GM18909 (cell line): Measurements from ENCODE around the gene ABHD12B.

Experiments used
- ATAC-seq: cut with Tn5 transposase; IDR thresholded peaks from one replicate; pipeline ENCODE4 v1.9.1; 2021; ENCODE audit warnings: mild to moderate bottlenecking; ENCODE audit not compliant: unreplicated experiment, poor library complexity

Gene ABHD12B, protein sequence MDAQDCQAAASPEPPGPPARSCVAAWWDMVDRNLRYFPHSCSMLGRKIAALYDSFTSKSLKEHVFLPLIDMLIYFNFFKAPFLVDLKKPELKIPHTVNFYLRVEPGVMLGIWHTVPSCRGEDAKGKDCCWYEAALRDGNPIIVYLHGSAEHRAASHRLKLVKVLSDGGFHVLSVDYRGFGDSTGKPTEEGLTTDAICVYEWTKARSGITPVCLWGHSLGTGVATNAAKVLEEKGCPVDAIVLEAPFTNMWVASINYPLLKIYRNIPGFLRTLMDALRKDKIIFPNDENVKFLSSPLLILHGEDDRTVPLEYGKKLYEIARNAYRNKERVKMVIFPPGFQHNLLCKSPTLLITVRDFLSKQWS

DNA sequence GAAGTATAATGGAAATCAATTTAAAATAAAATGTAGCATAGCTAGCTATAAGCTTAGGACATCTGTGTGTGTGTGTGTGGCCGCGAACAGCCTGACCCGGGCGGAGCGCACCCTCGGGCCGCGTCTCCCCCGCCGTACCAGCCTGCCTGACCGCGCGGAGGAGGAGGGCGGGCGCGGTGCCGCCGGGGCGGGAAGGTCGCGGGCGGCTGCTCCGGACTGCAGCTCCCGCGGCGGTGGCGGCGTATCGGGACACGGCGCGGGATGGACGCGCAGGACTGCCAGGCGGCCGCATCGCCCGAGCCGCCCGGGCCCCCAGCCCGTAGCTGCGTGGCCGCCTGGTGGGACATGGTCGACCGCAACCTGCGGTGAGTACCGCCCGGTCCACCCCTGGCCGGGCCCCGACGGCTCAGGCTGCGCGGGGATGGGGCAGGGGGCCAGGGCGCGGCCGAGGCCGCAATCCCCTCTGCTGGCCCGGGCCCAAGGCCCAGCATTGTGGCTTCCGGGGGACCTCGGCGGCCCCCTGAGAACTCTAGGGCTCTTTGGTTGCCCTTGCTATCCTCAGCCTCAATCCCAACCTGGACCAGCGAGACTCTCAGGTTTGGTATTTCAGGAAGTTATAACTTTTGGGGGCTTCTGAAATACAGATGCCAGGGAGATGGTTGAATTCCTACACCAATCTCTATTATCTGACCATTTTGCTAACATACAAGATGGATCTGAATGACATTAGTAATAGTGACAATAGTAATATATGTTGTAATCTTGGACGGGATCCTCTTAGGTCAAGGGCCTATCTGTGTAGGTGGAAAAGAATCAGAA lies at the start of gene ABHD12B:
Gene ABHD12B (plus strand): TSS at position 140 of the 819 bp plus-strand sequence. CDS start 122 bp downstream, at position 262.
- no peak for ATAC-seq

DNA sequence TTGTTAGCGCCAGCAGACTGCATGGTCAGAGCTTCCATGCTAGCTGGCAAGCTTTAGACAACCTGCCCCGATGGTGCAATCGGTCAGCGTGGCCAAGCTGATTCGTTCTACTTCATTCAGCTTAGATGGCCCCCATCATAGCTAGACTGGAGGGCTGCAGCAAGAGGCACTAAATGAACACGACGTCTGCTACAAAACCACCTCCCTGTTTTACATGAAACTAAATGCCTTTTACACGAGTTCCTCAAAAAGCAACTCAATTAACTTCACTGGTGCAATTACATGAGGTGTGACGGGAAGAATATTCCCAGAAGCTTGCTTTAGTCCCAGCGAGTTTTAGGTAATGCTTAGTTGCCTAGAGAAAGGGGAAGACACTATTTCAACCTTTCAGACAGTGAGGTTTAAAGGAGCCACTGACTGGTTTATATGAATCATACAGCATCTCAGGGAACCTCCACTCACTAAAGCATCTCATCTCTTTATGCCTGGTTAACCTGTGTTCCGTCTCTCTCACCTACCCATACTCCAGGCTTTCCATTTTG lies 49.3 kb upstream of the ABHD12B start:
- ATAC-seq: no peak

DNA sequence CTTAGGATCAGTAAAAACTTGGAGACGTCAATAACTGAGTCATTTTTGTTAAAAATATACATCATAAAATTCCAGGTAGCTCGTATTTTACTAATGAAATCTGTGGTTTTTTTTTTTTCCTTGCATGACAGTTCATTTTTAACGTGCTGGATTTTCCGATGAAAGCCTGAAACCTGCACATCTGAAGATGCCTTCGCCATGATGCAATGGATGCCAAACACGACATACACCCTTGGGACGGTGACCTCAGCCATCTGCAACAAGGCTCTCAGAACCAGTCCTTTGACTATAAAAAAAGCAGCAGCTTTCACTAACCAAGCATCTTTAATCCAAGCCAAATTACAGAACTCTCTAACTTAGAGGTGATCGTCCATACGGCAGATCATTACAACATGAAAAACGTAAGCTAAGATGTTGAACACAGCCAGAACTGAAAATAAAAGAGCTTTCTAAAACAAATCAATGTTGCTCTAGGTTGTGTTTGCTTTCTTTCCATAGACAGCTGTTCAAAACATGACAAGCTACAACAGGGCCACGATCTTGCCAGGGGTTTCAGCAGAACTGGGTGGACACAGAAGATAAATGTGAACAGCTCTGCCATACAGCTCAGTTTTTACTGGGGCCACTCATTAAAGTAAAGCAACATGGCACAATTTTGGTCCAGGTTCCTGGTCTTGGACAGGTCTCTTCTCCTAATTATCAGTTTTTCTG lies 48.6 kb upstream of the ABHD12B start:
- ATAC-seq: peak; percentile 28

DNA sequence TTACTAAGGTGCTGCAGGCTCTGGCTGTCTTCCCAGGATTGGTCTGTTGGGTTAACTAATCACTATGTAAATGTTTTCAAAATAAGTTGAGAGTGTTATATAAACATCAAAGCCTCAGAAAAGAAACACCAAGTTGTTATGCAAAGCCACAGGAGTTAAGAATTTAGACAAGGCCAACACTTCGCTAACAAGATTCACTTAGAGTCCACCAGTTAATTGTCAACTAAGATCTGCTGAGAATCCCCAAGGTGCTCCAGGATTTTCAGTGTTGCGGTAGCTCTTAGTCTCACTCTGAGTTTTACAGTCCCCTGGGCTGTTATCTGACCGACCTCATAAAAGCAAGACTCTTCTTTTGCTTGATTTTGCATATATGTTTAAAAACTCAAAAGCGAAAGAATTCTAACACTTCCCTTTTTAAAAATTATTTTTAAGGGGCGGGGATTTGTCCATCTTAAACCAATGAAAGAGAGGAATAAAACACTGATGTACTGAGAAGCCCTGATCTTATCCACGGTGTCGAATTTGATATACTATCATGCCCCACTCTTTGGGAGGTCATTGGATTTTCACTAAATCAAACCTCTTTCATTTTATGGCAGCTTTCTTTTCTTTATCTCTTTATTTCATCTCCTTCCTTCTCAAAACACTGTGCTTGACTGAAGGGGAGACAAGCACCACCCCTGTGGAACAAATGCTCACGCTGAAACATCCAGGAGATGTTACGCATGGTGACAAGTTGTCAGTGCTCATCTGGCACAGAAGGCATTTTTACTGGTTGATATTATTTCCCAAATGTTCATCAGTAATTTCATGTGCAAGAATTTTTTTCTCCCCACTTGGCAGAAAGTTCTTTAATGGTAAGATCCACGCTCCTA lies 47.9 kb upstream of the ABHD12B start:
- ATAC-seq: peak; percentile 75

DNA sequence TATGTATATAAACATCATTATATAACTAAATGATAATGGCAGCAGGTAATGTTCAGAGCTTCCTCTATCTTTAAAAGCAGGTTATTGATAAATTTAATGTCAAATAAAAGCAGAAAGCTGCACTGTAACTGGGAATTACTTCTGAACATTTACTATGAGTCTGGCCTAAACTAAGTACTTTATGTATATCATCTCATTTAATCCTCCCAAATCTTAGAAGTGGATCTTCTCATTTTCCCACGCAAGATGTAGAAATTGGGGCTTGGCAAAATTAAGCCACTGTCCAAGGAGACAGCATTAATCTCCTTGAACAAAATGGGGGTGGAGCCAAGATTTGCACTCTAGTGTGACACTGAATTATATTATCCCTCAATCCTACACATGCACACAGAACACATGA lies 46.5 kb upstream of the ABHD12B start:
- no peak for ATAC-seq

DNA sequence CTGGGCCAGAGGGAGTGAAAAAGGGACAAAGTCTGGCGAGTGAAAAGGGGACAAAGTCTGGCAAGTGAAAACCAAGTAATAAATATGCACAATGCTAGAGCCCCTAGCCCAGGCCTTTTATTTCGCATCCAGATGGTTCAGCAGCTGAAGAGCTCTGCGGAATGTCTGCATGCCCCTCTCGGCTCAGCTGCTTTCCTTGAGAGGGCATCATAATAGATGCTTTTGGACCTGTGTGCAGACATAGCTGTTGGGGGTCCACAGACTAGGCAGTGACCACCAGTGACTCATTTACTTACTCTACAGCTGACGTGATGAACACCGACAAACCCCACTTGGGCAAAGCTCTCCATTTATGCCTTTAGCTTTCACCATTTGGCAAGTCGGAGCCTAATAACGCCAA lies 45.2 kb upstream of the ABHD12B start:
- ATAC-seq: no peak

DNA sequence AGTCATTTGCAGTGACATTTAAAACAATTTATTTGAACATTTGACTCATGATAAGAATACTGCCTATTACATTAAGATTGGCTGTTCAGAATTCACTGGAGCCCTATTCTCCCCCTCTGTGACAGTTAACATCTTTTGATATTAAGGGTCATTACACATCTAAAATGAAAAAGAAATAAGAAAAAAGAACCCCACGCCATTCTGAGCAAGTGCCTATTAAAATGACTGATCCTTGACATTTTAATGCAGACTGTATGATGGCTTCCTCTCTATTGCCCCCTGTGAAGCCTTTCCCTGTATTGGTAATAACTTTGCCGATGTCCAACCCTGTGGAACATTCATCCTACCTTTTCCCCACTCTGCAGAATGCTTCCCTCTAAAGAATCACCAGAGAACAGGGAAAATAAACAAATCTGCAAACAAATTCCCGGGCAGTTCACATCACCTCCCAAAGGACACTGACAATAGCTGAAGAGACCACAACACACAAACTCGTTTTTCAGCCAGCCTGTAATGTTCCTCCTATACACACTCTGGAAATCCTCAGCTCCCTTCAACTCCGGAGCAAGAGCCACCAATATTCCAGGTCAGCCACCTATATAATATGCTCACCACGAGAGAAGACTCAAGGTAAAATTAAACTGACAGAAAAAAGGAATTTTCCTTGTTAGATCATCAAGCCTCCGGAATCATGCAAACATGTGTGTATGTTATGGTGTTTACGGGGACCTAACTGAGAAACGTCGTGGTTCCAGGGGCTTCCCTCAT lies 42.9 kb upstream of the ABHD12B start:
- ATAC-seq: no peak

DNA sequence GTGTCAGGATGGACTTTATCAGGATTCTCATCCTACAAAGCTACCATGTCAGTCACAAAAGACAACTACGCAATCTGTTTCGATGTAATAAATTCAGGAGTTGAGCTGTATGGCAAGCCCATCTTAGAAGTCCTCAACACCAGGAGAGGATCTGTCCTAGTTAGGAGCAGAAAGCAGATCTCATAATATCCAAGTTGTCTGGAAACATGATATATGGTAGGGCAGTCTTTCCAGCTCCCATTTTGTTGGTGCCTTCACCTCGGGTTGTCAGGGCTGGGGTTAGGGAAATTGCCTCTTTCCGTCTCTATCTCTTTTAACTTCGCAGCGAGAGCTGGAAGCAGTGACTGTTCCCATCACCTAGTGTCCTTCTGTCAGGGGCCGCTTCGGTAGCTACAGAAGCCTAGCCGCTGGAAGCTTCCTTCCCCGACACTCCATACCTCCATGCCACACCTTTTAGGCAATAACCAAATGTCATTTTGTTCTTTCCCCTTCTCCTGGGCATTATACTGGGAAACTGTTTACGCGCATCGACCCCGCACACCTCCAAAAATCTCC lies 42.3 kb upstream of the ABHD12B start:
- ATAC-seq: no peak

DNA sequence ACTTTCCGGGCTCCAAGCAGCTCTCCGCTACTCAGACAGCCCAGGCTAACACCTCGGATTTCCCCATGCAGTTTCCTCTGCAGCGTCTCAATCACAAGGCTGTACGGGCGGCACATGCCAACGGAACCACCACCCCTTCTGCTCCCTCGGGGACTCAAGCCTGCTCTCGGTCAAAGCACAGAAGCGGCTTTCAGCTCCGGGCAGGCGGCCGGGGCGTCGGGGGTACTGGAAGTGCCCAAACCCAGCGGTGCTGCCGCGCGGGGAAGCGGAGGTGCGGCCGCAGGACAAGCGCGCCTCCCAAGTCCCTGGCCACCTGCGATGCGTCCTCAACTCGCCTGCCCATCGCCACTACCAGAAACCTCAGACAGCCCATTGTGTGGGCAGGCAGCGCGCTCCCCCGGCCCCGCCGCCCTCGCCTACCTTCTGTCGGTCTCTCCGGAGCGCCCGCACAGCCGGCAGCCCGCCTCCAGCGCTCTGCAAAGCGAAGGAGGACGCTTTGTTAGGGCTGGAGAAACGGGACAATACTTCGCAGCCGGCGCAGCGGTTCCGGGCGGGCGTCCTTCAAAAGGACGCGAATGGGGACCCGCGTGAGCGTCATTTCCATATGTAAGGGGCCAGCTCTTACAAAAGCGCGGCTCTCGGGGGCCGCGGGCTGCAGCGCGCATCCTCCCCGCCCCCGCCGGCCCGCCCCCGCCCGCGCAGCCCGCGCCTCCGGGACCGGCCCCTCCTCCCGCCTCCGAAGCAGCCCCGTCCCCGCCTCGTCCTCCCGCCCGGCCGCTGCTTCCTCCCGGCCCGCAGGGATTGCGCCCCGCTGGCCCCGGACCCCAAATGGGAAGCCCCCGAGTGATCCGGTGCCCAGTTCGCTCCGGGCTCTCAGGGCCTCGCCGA lies 41.6 kb upstream of the ABHD12B start:
- ATAC-seq: peak; percentile 39

DNA sequence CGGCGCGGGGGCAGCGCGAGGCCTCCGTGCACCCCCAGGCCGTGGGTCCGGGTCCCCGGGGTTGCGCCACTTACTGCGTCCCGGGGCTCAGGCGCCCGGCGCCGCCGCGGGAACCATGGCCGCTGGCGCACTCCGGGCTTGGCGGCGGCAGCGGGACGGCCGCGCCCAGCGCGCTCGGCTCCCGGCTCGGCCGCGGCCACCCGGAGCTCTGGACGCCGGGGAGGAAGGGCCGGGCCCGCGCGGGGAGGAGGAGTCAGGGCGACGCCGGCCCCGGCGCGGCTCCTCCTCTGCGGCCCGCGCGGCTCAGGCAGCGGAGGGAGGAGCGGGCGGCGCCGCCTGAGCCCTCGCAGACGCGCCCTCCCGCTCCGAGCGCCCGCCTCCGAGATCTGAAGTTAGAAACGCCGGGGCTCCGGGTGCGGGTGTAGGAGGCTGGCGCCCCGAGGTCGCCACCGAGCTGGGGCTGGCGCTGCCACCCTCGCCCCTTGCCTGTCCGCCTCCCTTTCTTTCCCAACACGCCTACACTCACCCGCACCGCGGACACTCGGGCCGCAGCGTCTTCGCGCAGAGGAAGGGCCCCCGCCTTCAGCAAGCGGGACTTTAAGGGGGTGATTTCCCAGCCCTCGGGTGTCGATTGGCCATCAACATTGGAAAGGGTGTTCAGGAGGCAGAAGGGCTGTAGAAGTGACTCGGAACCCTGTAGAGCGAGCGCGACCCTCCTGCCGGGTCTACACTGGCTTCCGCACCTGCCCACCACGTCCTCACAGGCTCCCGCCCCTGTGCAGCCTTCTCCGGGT lies 40.7 kb upstream of the ABHD12B start, which contains the start of gene NIN:
Gene NIN (minus strand): TSS at position 231 of the 794 bp plus-strand sequence. CDS start 9,106 bp downstream, outside the sequence.
- ATAC-seq: peak; percentile 83

DNA sequence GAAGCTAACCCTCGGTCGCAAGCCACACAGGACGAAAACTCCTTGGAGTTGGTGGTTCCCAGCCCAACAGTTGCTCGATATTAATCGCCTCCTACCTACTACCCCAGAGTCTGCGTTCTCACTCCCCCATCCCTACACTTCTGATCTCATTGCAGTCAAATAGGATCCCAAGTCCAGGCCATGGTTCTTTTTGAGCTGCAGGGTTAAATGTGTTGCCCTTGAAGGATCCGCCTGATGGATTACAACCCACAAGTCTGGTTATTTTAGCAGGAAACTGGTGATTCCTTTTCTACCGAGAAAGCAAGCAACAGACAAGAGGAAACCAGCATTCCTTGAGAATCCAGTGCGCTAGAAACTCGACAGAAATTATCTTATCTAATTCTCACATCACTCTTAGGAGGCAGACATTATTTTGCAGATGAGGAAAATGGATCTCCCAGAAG lies 40.1 kb upstream of the ABHD12B start:
- no peak for ATAC-seq

DNA sequence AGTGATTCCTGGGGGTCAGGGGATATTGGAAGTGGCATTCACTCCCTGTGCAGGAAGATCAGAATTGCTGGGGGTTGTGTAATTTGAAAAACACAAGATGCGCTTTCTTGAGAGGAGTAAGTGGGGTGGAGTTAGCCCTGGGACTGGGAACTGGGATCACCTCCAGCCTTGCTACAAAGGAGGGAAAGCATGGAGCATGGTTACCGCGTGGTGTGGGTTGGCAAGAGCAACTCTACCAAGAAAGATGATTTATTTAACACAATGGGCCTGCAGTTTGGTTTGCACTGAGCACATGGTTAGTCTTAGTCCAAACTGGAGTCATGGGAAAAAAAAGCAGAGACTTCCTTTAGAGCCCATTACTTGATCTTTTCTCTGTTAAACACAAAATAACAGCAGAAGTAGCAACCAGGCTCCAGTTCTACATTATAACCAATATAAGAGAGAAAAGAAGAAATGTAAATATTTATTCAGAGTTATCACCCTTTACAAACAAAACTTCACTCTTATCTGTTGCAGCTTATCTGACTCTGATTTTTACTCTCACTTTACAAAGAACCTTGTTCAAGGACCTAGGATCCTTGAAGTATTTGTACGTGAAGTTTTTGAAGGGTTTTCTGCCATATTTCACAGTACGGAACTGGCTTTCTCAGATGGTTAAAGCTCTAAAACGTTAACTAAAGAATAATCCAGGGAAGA lies 38.8 kb upstream of the ABHD12B start:
- ATAC-seq: no peak

DNA sequence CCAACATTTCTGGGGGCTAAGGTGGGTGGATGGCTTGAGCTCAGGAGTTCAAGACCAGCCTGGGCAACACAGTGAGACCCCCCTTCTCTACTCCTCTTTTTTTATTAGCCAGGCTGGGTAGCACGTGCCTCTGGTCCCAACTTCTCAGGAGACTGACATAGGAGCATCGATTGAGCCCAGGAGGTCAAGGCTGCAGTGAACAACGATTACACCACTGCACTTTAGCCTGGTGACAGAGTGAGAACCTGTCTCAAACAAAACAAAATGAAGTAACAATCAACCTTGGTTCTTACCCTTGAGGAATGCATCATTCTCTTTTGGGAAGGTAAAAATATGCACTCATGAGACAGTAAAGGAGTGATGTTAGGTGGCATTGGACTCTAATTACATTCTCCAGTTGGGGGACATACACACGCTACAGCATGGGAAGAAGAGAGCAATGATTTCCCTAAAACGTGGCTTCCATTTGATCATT lies 37.0 kb upstream of the ABHD12B start:
- ATAC-seq: no peak

DNA sequence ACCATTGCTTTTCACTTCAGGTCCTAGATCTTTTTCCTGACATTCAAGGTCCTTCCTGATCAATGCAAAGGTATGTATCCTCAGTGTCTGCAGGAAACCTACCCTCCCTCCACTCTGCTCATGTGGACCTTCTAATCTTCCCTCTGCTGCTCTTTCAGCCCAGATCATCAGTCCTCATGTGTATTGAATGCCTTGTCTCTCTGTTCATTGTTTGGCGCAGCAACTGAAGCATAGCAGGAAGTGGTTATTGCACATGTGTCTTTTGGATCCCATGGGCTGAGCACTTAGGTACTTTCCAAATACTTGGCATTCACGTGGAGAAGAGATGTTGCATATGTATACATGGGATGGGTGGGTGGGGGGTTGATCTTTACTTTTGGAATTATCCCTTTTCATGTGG lies 36.6 kb upstream of the ABHD12B start:
- ATAC-seq: peak; percentile 36

DNA sequence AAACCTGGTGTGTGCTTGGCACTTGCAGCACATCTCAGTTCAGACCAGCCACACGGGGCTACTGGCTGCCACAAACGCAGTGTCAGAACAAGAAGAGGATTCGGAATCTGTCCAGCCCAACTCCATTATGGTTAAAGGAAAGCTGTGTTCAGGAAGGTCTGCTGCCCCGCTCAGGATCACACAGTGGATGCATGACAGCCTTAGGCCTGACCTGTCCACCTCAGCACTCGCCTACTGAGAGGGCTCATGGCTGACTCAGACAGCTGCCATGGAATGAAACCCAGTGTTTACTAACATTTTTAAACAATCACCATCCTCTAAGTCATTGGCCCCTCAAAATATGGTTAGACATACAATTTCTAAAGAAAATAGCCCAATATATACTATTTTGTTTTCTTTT lies 35.3 kb upstream of the ABHD12B start:
- ATAC-seq: no peak

DNA sequence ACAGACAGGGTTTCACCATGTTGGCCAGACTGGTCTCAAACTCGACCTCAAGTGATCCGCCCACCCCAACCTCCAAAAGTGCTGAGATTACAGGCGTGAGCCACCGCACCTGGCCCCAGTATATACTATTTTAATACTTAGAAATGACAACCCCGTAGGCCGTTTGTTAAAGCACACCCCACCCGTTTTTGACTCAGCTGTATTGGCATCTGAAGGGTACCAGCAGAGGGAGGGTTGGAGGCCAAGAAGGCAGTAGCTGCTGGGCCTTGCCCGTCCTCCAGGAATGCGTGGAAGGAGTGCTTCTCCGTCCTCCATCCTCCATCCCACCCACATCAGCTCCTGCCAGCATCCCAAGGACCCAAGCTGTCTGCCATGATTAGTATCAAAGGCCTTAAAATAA lies 34.6 kb upstream of the ABHD12B start:
- no peak for ATAC-seq
